T follicular helper cell (primary cell): Measurements from ENCODE around the gene CFB.
"Not testable (repeated sequence)": the region's sequence is repeated elsewhere in the genome, so short reads cannot be mapped to it uniquely, and the experiment has no call there.

ENCODE experiments used
- DNase-seq: peaks from one replicate; pipeline ENCODE4 v3.0.0-alpha.2; 2020; ENCODE audit warnings: low read depth

CFB gene

DNA sequence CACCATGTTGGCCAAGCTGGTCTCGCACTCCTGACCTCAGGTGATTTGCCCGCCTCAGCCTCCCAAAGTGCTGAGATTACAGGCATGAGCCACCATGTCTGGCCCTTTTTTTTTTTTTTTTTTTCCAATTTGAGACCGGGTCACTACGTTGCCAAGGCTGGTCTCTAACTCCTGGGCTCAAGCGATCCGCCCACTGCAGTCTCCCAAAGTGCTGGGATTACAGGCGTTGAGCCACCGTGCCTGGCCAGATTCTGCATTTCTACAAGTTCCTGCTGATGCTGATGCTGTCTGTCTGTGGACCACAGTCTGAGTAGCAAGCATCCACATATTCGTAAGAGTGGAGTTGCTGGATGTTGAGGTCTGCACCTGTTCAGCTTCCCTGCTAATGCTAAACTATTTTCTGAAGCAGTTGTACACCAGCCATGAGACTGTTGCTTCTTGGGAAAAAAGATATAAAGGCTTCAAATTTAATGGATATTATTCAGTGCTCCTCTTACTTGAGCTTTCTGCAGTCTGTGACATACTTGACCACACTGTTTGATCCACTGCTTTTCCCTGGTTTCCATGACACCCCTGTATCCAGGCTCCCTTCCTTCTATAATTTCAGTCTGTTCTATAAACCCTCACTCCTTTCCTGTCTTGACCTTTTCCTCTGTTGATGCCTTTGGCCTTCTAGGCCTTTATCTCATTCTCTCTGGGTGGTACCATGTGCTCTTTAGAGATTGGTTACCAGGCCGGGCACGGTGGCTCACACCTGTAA lies 33.9 kb upstream of the CFB start:
- DNase-seq = no peak

DNA sequence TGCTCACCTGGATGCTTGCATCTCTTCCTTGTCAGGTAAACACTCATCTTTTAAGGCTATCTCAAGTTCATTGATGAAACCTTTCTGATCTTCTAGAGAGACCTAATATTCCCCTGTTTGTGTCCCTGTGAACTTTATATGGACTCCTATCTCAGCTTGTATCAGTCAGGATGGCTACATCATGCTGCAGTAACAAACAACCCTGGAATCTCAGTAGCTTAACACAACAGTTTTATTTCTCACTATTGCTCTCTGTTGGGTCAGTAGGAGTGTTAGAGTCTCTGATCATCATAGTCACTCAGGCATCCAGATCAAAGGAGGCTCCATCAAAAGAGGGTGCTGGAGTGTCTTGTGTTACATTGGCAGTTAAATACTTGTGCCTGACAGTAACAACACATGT lies 30.5 kb upstream of the CFB start:
- no peak for DNase-seq

DNA sequence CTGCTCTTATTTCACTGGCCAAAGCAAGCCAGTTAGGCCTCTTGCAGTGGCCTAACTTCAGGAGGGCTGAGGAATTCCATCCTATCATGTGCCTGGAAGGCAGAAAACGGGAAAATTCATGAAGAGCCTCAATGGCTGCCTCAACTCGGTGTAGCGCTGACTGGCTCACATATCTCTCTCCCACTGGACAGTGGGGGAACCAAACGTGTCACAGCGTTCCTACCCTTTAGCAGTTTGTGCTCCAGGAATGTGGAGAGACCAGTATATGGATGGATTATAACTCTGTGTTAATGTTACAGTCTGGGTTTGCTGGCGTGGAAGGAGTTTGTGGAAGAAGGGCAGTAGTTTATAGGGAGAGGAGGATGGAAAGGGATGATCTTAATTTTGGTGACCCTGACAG lies 30.1 kb upstream of the CFB start:
- no peak for DNase-seq

DNA sequence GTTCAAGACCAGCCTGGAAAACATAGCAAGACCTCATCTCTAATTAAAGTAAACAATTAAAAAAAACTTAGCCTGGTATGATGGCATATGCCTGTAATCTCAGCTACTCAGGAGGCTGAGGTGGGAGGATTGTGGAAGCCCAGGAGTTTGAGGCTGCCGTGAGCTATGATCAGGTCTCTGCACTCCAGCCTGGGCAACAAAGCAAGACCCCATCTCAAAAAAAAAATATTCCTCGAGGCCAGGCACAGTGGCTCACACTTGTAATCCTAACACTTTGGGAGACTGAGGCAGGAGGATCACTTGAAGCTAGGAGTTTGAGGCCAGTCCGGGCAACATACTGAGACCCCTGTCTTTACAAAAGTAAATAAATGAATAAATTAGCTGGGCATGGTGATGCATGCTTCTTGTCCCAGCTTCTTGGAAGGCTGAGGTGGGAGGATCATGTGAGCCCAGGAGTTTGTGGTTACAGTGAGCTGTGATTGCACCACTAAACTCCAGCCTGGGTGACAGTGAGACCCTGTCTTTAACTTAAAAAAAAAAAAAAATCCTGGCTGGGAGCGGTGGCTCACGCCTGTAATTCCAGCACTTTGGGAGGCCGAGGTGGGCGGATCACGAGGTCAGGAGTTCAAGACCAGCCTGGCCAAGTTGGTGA lies 27.7 kb upstream of the CFB start:
- no peak for DNase-seq

DNA sequence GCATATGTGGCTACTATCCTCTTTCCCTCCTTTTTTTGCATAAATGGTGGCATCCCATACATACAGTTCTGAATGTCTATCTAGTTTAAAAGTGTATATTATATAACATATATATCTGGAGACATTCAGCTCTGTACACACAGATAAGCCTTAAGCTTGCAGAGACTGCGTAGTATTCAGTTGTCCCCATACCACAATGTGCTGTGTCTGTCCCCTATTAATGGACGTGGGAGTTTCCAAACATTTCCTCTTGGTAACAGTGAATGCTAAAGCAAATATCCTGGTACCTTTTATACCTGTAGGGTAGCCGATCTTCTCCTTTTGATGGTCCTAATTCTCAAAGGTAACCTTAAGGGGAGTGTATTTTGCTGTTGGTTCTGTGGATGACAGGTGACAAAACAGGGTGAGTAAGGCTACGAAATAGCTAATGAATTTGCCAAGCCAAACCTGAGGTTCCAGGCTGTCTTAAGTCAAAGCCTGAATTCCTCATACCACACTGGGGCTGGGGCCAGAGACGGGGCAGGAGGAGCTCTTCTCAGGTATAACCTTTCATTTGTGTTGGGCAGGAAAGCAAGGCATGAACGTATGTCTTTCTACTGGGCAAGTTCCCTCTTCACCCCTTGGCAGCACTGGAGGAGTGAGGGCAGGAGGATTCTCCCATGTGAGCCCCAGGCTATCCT lies 26.1 kb upstream of the CFB start:
- no peak for DNase-seq

DNA sequence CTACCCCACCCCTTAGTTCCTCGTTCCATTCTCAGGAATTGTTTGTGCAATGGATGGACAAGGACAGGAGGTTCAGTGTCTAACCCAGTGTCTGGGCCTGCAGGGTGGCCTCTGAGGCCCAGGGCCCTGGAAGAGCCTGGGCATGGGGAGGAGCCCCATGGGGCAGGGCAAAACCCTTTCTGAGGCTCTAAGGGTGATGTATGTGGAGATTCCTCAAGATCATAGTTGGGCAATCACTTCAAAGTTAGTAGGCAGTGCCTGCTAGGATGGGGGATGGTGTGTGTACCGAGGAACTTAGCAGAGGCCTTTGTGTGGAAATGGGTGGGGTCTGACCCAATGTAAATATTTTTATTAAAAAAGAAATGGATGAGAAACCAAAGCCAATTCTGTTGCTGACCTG lies 25.1 kb upstream of the CFB start:
- DNase-seq = no peak

DNA sequence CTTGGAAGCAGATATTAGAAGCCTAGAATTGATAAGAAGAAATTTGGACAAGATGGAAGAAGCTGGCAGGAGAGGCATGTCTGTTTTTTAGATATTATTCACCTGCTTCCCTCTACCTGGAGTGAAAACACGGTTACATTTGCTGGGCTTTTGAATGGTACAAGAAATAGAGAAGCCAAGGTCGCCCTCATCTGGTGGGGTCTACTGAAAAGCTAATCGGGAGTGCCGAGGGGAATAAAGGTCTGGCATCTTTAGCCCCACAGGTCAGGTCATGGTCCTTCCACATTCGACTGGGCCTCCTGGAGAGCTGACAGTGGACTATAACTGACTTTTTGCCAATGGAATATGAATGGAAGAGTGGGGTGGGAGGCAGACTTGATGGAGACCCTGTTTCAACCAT lies 23.0 kb upstream of the CFB start:
- DNase-seq = no peak

DNA sequence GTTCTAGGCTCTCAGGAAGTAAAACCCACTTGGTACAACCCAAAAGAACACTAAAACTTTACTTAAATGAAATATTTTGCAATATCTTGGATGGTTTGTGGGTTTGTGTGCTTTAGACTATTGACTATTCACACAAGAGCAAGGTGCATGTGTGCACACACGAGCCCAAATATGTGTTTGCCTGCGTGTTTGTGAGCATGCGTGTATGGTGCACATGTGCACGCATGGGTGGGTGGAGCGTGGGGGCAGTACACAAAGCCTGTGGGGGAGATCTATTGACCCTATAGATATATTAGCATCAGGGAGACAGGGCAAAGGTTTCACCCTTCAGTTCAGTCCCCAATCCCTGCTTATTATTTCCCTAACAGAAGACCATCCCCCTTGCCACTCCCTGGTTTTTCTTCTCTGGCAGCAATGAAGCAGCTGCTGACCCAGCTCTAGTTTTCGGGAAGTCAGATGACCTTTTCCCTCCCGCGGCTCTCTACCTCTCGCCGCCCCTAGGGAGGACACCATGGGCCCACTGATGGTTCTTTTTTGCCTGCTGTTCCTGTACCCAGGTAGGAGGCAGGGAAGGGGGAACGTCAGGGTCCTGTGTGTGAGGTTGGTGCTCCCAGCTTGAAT lies 18.5 kb upstream of the CFB start, which contains the start of gene C2:
Gene C2 (plus strand): TSS at position 476 of the 621 bp plus-strand sequence. CDS start 36 bp downstream, at position 512.
- no peak for DNase-seq

DNA sequence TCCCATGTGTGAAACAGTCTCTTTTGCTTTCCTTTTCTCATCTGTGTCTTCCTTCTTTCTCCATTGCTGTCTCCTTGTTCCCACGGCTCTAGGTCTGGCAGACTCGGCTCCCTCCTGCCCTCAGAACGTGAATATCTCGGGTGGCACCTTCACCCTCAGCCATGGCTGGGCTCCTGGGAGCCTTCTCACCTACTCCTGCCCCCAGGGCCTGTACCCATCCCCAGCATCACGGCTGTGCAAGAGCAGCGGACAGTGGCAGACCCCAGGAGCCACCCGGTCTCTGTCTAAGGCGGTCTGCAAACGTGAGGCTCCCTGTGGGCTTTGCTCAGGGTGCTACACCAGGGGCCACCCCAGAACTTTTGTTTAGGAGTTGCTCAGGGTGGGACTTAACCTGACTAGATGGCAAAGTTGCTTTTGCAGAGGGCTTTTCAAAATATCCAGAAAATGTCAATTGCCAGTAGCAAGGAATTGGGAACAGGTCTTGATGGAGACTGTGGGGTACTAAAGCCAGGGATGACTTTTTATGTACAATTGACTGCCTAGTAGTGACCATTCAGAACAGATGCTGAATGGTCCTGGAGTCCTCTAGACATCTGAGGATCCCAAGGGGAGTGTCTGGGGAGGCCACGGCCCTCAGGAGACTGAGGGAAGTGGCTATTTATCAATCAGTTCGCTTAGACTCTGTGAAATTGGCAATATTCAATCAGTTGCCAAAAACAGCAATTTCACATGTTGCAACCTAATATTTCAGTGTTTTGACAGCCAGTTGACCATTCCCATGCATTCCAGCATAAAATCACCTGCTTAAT lies 17.8 kb upstream of the CFB start:
- DNase-seq = no peak

DNA sequence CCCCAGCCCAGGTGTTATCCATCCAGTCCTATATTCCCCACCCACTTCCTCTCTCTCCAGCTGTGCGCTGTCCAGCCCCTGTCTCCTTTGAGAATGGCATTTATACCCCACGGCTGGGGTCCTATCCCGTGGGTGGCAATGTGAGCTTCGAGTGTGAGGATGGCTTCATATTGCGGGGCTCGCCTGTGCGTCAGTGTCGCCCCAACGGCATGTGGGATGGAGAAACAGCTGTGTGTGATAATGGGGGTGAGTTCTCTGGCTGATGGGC lies 17.3 kb upstream of the CFB start:
- DNase-seq = no peak

DNA sequence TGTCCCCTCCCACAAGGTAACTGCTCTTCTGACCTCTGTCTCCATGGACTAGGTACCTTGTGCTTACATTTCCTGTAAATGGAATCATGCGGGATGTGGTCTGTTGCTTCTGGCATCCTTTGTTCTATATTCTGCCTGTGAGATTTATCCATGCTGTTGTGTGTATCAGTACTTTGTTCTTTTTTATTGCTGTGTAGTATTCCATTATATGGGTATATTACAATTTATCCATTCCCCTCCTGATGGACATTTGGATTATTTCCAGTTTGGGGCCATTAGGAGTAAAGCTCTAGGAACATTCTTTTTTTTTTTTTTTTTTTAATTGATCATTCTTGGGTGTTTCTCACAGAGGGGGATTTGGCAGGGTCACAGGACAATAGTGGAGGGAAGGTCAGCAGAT lies 14.9 kb upstream of the CFB start:
- no peak for DNase-seq

DNA sequence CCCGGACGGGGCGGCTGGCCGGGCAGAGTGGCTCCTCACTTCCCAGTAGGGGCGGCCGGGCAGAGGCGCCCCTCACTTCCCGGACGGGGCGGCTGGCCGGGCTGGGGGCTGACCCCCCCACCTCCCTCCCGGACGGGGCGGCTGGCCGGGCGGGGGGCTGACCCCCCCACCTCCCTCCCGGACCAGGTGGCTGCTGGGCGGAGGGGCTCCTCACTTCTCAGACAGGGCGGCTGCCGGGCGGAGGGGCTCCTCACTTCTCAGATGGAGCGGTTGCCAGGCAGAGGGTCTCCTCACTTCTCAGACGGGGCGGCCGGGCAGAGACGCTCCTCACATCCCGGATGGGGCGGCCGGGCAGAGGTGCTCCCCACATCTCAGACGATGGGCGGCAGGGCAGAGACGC lies 13.8 kb upstream of the CFB start:
- DNase-seq = not testable (repeated sequence)

DNA sequence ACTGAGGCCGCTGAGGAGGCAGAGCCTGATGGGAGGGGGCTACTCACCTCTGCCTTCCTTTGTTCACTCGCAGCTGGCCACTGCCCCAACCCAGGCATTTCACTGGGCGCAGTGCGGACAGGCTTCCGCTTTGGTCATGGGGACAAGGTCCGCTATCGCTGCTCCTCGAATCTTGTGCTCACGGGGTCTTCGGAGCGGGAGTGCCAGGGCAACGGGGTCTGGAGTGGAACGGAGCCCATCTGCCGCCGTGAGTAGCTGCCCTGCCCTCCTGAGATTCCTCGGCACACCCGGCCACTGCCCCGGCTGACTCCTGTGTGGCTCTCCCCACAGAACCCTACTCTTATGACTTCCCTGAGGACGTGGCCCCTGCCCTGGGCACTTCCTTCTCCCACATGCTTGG lies 12.4 kb upstream of the CFB start:
- no peak for DNase-seq

DNA sequence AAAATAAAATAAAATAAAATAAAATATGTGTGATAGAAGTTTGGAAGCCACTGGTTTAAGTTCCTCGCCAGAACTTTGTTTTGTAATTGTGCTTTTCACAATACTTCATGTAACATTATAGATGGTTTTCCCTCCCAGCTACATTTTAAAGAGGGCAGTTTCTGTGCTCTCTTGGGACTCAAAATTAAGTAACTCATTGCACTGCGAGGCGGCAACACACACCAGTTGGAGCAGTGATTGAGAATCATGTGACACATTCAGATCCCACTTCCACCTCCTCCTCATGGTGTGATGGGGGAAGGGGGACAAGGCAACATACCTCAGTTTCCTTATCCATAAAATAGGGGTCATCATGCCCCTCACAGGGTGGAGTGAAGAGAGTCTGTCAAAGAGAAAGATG lies 10.9 kb upstream of the CFB start:
- DNase-seq = no peak

DNA sequence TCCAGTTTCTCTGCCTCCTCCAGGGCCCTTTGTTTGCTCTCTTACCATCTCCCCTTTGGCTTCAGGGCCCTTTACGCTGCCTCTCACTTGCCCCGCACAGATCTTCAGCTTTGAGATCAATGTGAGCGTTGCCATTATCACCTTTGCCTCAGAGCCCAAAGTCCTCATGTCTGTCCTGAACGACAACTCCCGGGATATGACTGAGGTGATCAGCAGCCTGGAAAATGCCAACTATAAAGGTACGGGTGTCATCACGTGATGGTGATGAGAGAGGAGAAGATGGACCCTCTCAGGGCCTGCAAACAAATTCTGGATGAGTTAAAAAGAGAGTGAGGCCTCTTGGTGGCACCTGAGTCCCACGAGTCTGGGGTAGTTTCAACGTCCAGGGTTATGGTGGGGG lies 10.1 kb upstream of the CFB start:
- DNase-seq = no peak

DNA sequence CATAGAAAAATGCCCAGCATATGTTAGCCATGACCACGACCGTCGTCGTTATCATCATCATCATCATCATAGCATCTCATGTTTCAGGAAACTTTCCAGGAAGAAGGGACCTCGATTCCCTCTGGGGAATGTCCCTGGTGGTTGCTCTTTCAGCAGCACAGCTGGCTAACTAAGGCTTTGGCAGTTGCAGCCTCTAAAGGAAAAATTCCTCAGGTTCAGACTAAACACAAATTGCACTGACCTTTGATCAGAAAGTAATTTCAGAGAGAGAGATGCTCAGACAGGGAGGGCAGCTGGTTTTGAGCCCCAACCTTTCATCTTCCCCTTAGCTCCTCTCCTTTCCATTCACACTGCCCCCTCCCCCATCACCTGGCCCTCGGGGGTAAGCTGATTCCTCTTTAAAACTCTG lies 5.6 kb upstream of the CFB start:
- no peak for DNase-seq

DNA sequence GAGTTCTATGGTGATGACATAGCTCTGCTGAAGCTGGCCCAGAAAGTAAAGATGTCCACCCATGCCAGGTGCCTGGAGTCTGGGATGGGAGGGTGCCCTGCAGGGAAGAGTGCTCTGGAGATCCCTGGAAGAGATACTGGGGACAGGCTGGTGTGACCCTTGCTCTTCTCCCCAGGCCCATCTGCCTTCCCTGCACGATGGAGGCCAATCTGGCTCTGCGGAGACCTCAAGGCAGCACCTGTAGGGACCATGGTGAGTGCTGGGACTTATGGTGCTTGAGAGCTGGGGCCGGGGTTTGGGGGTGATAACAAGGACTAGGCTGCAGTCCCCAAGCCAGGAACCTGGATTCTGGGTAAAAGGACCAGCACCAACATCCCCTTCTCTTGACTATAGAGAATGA lies 2.2 kb upstream of the CFB start:
- no peak for DNase-seq

DNA sequence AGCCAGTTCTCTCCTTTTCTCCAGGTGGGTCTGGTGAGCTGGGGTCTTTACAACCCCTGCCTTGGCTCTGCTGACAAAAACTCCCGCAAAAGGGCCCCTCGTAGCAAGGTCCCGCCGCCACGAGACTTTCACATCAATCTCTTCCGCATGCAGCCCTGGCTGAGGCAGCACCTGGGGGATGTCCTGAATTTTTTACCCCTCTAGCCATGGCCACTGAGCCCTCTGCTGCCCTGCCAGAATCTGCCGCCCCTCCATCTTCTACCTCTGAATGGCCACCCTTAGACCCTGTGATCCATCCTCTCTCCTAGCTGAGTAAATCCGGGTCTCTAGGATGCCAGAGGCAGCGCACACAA lies 765 bp upstream of the CFB start:
- no peak for DNase-seq

DNA sequence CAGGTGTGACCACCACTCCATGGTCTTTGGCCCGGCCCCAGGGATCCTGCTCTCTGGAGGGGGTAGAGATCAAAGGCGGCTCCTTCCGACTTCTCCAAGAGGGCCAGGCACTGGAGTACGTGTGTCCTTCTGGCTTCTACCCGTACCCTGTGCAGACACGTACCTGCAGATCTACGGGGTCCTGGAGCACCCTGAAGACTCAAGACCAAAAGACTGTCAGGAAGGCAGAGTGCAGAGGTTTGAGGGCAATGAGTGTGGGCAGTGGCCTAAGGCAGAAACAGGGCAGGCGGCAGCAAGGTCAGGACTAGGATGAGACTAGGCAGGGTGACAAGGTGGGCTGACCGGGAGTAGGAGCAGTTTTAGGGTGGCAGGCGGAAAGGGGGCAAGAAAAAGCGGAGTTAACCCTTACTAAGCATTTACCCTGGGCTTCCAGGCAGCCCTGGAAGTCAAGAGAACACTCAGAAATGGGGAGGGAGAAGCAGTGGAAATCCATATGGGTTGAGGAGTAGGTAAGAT lies 533 bp downstream of the CFB start:
- no peak for DNase-seq

DNA sequence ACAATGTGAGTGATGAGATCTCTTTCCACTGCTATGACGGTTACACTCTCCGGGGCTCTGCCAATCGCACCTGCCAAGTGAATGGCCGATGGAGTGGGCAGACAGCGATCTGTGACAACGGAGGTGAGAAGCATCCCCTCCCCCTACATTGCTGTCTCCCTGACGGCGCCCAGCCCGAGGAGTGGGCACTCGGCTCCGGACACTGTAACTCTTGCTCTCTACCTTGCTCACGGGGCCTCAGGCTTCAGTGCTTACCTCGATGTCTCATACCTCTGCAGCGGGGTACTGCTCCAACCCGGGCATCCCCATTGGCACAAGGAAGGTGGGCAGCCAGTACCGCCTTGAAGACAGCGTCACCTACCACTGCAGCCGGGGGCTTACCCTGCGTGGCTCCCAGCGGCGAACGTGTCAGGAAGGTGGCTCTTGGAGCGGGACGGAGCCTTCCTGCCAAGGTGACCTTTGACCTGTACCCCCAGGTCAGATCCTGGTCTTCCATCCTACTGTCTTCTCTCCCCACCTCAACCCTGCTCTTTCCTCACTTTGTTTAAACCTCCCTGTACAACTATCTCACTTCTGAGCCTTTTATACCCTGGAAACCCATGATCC lies 1.3 kb downstream of the CFB start:
- DNase-seq = no peak

DNA sequence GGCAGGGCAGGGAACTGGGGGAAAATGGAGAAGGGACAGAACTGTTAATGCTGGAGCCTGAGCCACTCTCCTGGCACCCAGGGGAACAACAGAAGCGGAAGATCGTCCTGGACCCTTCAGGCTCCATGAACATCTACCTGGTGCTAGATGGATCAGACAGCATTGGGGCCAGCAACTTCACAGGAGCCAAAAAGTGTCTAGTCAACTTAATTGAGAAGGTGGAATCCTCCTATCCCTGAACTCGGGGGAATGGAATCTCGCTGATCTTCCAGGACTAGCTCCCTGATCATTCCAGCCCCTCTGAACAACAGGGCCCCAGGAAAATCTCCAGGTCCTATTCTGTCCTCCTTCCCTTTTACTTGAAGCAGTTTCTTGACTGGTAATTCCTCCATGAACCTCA lies 2.0 kb downstream of the CFB start:
- no peak for DNase-seq

DNA sequence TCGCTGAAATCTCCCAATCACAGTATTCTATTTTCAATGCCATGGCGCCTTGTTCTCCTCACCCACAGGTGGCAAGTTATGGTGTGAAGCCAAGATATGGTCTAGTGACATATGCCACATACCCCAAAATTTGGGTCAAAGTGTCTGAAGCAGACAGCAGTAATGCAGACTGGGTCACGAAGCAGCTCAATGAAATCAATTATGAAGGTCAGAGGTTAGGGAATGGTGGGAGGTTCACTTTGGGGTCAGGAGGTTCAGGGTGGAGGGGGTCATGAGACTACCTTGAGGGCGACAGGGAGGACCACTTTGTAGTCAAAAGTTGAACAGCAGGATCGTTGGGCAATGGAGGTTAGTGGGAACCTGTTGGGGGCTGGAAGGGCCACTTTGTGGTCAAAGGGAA lies 2.4 kb downstream of the CFB start:
- DNase-seq = no peak
